NAMALWA (cell line): ENCODE data around the gene MAPKAP1.
"Not testable (repeated sequence)": the region's sequence is repeated elsewhere in the genome, so short reads cannot be mapped to it uniquely, and the experiment has no call there.

Experiments used
- DNase-seq: peaks from one replicate; pipeline ENCODE4 v3.0.0-alpha.2; 2015; ENCODE audit warnings: low spot score

The MAPKAP1 gene

DNA sequence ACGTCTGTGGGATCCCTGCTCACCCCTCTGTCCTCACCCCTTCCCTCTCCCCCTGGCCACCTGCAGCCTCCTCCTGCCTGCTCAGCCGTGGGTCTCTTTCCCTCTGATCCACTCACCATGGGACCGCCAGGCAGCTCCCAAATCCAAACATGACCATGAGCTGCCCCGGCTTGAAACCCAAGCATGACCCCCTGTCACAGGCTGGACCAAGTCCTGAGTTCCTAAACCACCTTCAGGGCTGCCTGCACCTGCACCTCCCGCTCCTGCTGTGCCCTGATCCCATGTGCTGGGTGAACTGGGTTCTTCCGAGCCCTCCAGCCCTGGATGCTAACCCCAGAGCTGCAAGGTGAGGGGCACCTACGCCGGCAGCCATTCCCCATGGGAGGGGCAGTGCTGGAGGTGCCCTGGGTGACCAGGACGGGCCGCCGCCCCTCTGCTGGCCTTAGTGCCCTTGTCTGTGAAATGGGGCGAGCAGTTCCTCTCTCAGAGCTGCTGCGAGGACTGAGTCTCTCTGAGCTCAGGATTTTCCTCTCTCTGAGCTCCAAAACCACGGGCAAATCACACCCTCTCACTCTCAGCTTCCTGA, 295.7 kb downstream of the MAPKAP1 start:
- DNase-seq: no peak

GRCh38 chr9:125410522-125410894, 296.5 kb downstream of the MAPKAP1 start:
- DNase-seq: no peak

GRCh38 chr9:125409637-125410521, 297.1 kb downstream of the MAPKAP1 start:
- peak; percentile 85 for DNase-seq

GRCh38 chr9:125409217-125409636, 297.8 kb downstream of the MAPKAP1 start:
- peak; percentile 39 for DNase-seq

- peak; percentile 78 for DNase-seq
These were observed 298.8 kb downstream of the MAPKAP1 start for GRCh38 chr9:125407974-125408900.

DNA sequence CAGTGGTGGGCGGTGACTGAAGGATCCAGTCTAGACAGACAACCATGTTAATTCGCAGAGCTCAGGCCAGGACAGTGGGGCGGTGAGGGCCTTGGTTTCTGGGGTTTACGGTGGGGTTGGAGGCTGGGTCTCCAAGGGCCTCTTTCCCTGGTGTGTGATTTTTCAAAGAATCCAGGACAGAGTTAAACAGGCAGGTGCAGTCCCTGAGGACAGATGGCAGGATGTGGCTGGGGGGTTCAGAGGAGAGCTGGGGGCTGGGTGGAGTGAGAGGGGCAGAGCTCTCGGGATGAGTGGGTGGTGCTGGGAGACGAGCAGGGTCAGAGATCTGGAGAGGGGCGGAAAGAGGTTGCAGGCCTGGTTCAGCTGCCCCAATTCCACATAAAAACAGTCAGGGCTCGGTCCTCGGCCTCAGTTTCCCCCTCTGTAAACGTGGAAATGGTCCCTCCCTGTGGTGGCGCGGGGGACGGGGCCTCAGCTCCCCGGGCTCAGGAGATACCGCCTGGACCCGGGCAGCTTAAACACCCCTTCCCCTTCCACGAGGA, 299.5 kb downstream of the MAPKAP1 start:
- DNase-seq: no peak

- no peak for DNase-seq
These were observed 300.3 kb downstream of the MAPKAP1 start for GRCh38 chr9:125406810-125407087.

- DNase-seq: no peak
These were observed 300.8 kb downstream of the MAPKAP1 start for GRCh38 chr9:125405938-125406809.

DNA sequence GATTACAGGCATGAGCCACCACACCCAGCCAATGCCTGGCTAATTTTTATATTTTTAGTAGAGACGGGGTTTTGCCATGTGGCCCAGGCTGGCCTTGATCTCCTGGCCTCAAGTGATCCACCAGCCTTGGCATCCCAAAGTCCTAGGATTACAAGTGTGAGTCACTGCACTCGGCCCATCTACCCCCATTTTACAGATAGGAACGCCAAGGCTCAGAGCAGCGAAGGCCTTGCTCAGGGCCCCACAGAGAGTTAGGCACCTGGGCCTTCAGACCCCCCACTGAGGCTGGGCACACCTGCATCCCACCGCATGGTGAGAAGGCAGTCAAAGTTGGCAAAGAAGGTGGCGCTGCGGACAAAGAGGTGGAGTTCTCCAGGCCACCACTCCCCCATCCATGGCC, 302.3 kb downstream of the MAPKAP1 start:
- no peak for DNase-seq

DNA sequence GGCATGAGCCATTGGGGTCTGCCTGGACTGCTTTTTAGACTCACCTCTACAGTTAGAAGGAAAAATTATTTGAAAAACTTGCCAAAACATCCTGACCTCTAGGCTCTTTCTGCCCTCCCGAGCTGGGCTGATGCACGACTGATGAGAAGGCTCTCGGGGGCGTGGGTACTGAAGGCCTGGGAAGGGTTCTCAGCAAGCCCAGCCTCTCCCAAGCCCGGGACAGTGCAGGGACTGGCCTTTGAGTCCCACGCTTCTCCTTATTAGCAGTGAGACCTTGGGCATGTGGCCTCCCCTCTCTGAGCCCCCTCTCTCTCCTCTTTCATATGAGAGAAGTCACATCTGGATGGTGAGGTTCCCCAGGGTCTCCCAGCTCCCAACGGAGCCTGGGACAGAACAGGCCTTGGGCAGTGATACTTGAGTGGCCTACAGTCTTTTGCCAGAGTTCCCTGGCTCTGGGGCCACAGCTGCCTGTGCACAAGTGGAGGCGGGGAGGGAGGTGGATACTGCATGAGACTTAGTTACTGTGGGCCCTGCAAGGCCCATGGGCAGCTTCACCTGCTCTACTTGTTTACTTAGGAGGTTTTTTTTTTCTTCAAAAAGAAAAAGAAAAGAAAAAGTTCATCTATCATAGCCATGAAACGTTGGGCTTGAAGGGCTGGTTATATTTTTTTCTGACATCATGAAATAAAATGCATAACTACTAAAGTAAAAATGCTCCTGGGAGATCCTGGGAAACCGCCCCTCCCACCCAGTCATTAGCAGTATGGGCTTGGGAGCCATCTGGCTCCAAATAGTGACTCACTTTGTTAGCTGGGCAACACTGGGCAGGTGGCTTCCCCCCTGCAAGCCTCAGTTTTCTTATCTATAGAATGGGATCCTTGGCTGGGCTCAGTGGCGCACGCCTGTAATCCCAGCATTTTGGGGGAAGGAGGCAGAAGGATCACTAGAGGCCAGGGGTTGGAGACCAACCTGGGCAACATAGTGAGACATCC, 306.0 kb downstream of the MAPKAP1 start:
- DNase-seq: no peak

DNA sequence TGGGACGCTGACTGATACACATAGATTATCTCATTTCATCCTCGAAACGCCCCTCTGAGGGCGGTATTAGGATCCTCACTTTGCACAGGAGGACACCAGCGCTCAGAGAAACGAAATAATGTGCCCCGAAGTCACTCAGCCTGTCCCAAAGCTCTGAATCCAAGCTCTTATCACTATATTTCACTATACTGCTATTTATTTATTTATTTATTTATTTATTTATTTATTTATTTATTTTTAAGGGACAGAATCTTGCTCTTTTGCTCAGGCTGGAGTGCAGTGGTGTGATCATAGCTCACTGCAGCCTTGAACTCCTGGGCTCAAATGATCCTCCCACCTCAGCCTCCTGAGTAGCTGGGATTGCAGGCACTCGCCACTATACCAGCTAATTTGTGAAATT, 306.8 kb downstream of the MAPKAP1 start:
- not testable (repeated sequence) for DNase-seq

- no peak for DNase-seq
These were observed 307.3 kb downstream of the MAPKAP1 start for GRCh38 chr9:125399666-125400065.

GRCh38 chr9:125399165-125399564, 307.8 kb downstream of the MAPKAP1 start:
- DNase-seq: no peak

DNA sequence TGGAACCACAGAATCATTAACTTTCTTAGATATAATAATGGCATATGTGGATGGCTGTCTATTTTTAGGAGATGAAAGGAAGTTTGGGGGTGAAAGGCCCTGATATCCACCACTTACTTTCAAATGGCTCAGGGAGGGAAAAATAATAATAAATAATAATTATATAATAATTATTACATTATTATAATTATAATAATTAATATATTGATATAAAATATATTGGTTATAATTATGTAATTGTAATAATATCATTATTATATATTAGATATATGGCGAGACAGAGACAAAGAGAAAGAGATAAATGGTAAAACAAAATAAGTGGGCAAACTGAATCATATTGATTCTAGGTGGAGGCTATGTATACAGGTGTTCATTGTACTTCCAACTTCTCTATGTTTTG, 308.8 kb downstream of the MAPKAP1 start:
- no peak for DNase-seq

DNA sequence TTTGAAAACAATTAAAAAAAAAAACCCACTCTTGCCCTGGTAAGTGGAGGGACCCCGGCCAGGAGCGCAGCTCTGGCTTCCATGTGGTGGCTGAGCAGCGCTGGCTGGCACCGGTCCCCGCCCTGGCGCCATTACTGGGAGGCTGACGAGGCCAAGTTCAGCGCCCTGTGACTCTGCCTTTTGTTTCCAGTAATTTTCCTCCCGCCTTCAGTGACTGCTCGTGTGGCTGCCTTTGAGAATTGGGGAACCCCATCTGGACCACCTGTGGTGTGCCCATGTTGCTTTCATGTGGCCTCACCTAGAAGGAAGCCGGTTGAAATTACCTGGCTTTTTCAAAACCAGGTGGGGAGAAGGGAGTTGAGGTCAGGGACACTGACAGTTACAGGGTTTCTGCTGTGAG, 309.3 kb downstream of the MAPKAP1 start:
- no peak for DNase-seq

DNA sequence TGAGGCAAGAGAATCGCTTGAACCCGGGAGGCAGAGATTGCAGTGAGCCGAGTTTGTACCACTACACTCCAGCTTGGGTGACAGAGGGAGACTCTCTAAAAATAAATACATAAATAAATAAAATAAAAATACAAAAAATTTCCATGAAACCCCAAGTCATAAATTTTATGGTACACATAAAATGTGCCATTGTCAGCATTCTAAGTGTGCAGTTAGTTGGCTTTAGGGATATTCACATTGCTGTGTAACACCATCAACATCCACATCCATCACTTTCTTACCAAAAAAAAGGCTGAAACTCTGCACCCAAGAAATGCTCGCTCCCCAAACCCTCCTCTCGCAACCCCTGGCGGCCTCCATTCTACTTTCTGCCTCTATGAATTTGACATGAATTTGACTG, 310.2 kb downstream of the MAPKAP1 start:
- no peak for DNase-seq

DNA sequence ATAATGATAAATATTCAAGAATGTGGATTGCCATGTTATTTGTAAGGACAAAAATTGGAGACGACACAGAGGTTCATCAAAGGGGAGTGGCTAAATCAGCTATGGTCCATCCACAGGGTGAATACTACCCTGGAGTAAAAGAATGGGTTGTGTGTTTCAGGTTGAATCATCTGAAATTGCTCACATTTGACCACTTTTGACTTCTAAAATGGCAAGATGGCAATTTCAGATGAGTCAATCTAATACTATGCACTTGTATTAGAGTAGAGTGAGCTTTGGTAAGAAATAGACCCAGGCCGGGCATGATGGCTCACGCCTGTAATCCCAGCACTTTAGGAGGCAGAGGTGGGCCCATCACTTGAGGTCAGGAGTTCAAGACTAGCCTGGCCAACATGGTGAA, 313.6 kb downstream of the MAPKAP1 start:
- no peak for DNase-seq

GRCh38 chr9:125391704-125392103, 315.3 kb downstream of the MAPKAP1 start:
- no peak for DNase-seq

- DNase-seq: no peak
These were observed 318.0 kb downstream of the MAPKAP1 start for GRCh38 chr9:125388978-125389377.

GRCh38 chr9:125387861-125388524, 319.0 kb downstream of the MAPKAP1 start:
- no peak for DNase-seq
